Esophagus muscularis mucosa (tissue), 4 donors: ENCODE data around the gene ETNK1. TPM values are rescaled to one million over a fixed set of nuclear protein-coding genes. Genes with fewer than 3 reads are reported as not detected.

Experiments
- DNase-seq: peaks from one replicate; pipeline ENCODE4 v3.0.0-alpha.2; 2017; ENCODE audit errors: extremely low spot score
- H3K27ac ChIP-seq, 4 donors: fragments of 200-600 bp; sonication (generic); replicated peaks in 1 of 4; 1 replicate in 3 of 4; 2 replicates in 1 of 4; pipeline ENCODE4 v1.5.1; 2016 to 2019; ENCODE audit warnings: mild to moderate bottlenecking in 1 of 4
- H3K27me3 ChIP-seq, 4 donors: fragments of 200-600 bp; sonication (generic); one replicate each; pipeline versions ENCODE4 v1.5.1 to v1.6.0; 2016 to 2019
- H3K36me3 ChIP-seq, 4 donors: fragments of 200-600 bp; sonication (generic); one replicate each; pipeline ENCODE4 v1.5.1; 2016 to 2019
- H3K4me1 ChIP-seq, 4 donors: fragments of 200-600 bp; sonication (generic); one replicate each; pipeline ENCODE4 v1.5.1; 2016 to 2019
- H3K4me3 ChIP-seq, 4 donors: fragments of 200-600 bp; sonication (generic); 1 replicate in 2 of 4; 2 replicates in 2 of 4; pipeline ENCODE4 v1.5.1; 2016 to 2019; ENCODE audit warnings: mild to moderate bottlenecking in 4 of 4, moderate library complexity in 1 of 4
- H3K9me3 ChIP-seq, 4 donors: fragments of 200-600 bp; sonication (generic); 1 replicate in 3 of 4; 2 replicates in 1 of 4; pipeline ENCODE4 v1.5.1; 2016 to 2019
- CTCF ChIP-seq, 3 experiments: fragments of 200-600 bp in 2 of 3; fragments of 450-650 bp in 1 of 3; sonication (generic) in 2 of 3; IDR thresholded peaks; one replicate each; pipeline ENCODE4 v1.5.1; 2017 to 2019; ENCODE audit warnings: antibody characterized with exemption in 3 of 3, mild to moderate bottlenecking in 2 of 3, moderate library complexity in 1 of 3
- EP300 ChIP-seq: sonication (generic); formaldehyde crosslinking; IDR thresholded peaks from one replicate; pipeline ENCODE4 v1.6.1; 2017; ENCODE audit warnings: antibody characterized with exemption
- POLR2A ChIP-seq: fragments of 450-650 bp; IDR thresholded peaks from one replicate; pipeline ENCODE4 v1.6.1; 2017; ENCODE audit warnings: antibody characterized with exemption, moderate library complexity, mild to moderate bottlenecking, low read depth
- POLR2AphosphoS5 ChIP-seq, 2 donors: sonication (generic); formaldehyde crosslinking; IDR thresholded peaks; one replicate each; pipeline ENCODE4 v1.6.1; 2017; ENCODE audit warnings: antibody characterized with exemption in 2 of 2
- WGBS: methylation state at CpG from one replicate; pipeline ENCODE4 v1.1.5; 2018; 5-methylcytosine and 5-hydroxymethylcytosine counted together
- intact Hi-C: fragments of 100-400 bp; cut with DNase I; formaldehyde crosslinking; loops from one replicate; pipeline ENCODE4 v1.15.1; 2023
- total RNA-seq, 4 donors: library from RNA; depleted of rRNA; stranded (reverse); fragments of >200 nt; gene quantifications; one replicate each; pipeline versions ENCODE4 v1.1.0 to v1.2.1, GENCODE V29; 2016

Gene ETNK1
- total RNA-seq, 4 donors from 2014 or later, result 17.6 to 21.2 (median 19.4) TPM

- 90% methylated on average over 6 of the region's 6 CpGs for WGBS
- no peak overlapping the region for H3K4me3 ChIP-seq
- no peaks in the 10 kb centered on the region for H3K27me3 ChIP-seq
- no peaks in the 10 kb centered on the region for H3K9me3 ChIP-seq
- no peak overlapping the region for H3K27ac ChIP-seq
- no peak for DNase-seq
- no peaks in the 10 kb centered on the region for H3K4me1 ChIP-seq
- intact Hi-C loops, result no loop called here
- TF ChIP-seq POLR2AphosphoS5 (IDR thresholded peaks at IDR 0.05) (no peak), CTCF (IDR thresholded peaks at IDR 0.05) (no peak), EP300 (no peak), POLR2A (no peak)
- peaks cover 0 to 62% (median 35%) of the 10 kb centered on the region in 4 donors for H3K36me3 ChIP-seq
Observed at GRCh38 chr12:22677781-22678574, 53.0 kb downstream of the ETNK1 start.

- Histone ChIP-seq H3K4me1 (peaks cover 0 to 8% (median 0%) of the 10 kb centered on the region in 4 donors), H3K27me3 (no peaks in the 10 kb centered on the region), H3K4me3 (no peak overlapping the region), H3K9me3 (no peaks in the 10 kb centered on the region), H3K36me3 (peaks cover 0 to 30% (median 14%) of the 10 kb centered on the region in 4 donors), H3K27ac (no peak overlapping the region)
- no peak for TF ChIP-seq POLR2AphosphoS5 (IDR thresholded peaks at IDR 0.05)
- TF ChIP-seq CTCF (IDR thresholded peaks at IDR 0.05), result no peak
- TF ChIP-seq EP300, result no peak
- TF ChIP-seq POLR2A, result no peak
- 91% methylated on average over 2 of the region's 2 CpGs for WGBS
- no peak for DNase-seq
- intact Hi-C loops, result no loop called here
Observed at GRCh38 chr12:22682663-22683062, 57.7 kb downstream of the ETNK1 start.

- WGBS, result 85% methylated on average over 1 of the region's 1 CpG
- peaks cover 0 to 25% (median 12%) of the 10 kb centered on the region in 4 donors for H3K36me3 ChIP-seq
Observed at GRCh38 chr12:22683131-22683530, 58.2 kb downstream of the ETNK1 start.

GRCh38 chr12:22684140-22685118, 59.5 kb downstream of the ETNK1 start:
- H3K36me3 ChIP-seq, result peaks cover 0 to 12% (median 3%) of the 10 kb centered on the region in 4 donors
- 59% methylated on average over 5 of the region's 5 CpGs for WGBS
- TF ChIP-seq CTCF (IDR thresholded peaks at IDR 0.05) (peak; percentile 50 to 69 (median 60)), POLR2AphosphoS5 (IDR thresholded peaks at IDR 0.05) (no peak), POLR2A (no peak)
- intact Hi-C loops, result no loop called here
- H3K27ac ChIP-seq, result no peak overlapping the region
- H3K4me3 ChIP-seq, result no peak overlapping the region
- no peak for DNase-seq
- peaks cover 0 to 11% (median 0%) of the 10 kb centered on the region in 4 donors for H3K4me1 ChIP-seq
- no peaks in the 10 kb centered on the region for H3K9me3 ChIP-seq
- H3K27me3 ChIP-seq, result no peaks in the 10 kb centered on the region

More at GRCh38 chr12:22683131-22683530, 58.2 kb downstream of the ETNK1 start:
- Histone ChIP-seq H3K4me1 (peaks cover 0 to 11% (median 0%) of the 10 kb centered on the region in 4 donors), H3K4me3 (no peak overlapping the region), H3K9me3 (no peaks in the 10 kb centered on the region), H3K27me3 (no peaks in the 10 kb centered on the region), H3K27ac (no peak overlapping the region)
- no peak for TF ChIP-seq POLR2A
- no peak for TF ChIP-seq CTCF (IDR thresholded peaks at IDR 0.05)
- no peak for TF ChIP-seq EP300
- TF ChIP-seq POLR2AphosphoS5 (IDR thresholded peaks at IDR 0.05), result no peak
- intact Hi-C loops, result no loop called here
- DNase-seq, result no peak
